ENCODE data around the gene RANGAP1.

Gene RANGAP1, protein sequence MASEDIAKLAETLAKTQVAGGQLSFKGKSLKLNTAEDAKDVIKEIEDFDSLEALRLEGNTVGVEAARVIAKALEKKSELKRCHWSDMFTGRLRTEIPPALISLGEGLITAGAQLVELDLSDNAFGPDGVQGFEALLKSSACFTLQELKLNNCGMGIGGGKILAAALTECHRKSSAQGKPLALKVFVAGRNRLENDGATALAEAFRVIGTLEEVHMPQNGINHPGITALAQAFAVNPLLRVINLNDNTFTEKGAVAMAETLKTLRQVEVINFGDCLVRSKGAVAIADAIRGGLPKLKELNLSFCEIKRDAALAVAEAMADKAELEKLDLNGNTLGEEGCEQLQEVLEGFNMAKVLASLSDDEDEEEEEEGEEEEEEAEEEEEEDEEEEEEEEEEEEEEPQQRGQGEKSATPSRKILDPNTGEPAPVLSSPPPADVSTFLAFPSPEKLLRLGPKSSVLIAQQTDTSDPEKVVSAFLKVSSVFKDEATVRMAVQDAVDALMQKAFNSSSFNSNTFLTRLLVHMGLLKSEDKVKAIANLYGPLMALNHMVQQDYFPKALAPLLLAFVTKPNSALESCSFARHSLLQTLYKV

GRCh38 chr22:41285820-41286638, at the start of gene RANGAP1:
RANGAP1 (minus strand) TSS chr22:41286187; CDS start chr22:41281044, 5,143 bp downstream.
- peak within 1 kb of the TSS; percentile 95 for H3K4me3 ChIP-seq (ENCODE audit: low read depth, low read length)
- peak; percentile 97 for DNase-seq (ENCODE audit: low read depth)
- TF ChIP-seq CTCF (IDR thresholded peaks at IDR 0.05; ENCODE audit: control insufficient read depth, extremely low read depth, insufficient read depth), result no peak

- no peak overlapping the region for H3K4me3 ChIP-seq (ENCODE audit: low read depth, low read length)
- TF ChIP-seq CTCF (IDR thresholded peaks at IDR 0.05; ENCODE audit: control insufficient read depth, extremely low read depth, insufficient read depth), result no peak
- DNase-seq (ENCODE audit: low read depth), result no peak
These were observed 49.1 kb upstream of the RANGAP1 start for GRCh38 chr22:41334951-41335635.

DNA sequence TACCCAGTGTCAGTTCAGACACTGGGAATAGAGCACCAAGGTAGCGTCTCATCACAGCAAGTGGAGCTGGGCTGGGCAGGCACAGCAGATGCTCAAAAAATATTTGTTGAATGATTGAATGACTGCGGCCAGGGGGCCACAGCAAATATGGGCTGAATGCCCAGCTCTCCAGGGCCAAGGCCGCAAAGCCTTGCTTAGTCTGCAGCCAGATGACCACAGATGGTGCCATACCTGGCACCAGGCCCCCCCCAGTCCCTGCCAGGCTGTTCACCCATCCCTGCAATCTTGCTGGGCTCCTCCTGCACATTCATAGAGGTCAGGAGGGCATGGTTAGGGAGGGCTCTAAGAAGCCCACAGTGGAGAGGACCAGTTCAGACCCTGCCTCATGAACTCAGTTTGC, 48.2 kb upstream of the RANGAP1 start:
- no peak for DNase-seq (ENCODE audit: low read depth)
- no peak for TF ChIP-seq CTCF (IDR thresholded peaks at IDR 0.05; ENCODE audit: control insufficient read depth, extremely low read depth, insufficient read depth)
- H3K4me3 ChIP-seq (ENCODE audit: low read depth, low read length), result no peak overlapping the region

GRCh38 chr22:41333806-41334205, 47.8 kb upstream of the RANGAP1 start:
- H3K4me3 ChIP-seq (ENCODE audit: low read depth, low read length), result no peak overlapping the region
- DNase-seq (ENCODE audit: low read depth), result no peak
- TF ChIP-seq CTCF (IDR thresholded peaks at IDR 0.05; ENCODE audit: control insufficient read depth, extremely low read depth, insufficient read depth), result no peak

- TF ChIP-seq CTCF (IDR thresholded peaks at IDR 0.05; ENCODE audit: control insufficient read depth, extremely low read depth, insufficient read depth), result no peak
- H3K4me3 ChIP-seq (ENCODE audit: low read depth, low read length), result no peak overlapping the region
- DNase-seq (ENCODE audit: low read depth), result no peak
These were observed 46.4 kb upstream of the RANGAP1 start for GRCh38 chr22:41332217-41332939.

DNA sequence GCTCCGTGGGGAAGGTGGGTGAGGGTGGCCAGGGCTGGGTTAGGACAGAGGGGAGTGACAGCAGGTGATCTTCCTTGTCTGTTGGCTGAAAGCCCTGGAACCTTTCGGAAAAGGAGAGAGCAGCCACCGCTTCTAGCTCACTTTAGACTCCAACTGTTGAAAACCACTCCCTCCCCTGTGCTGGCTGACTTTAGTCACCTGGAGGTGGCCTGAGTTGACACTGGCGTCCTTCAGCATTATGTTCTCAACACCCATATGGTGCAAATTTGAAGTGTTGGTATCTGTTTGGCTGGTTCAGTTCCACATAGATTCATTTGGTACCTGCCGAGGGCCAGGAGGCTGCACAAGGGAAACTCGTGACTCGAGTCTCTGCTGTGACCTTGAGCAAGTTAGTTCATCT, 44.2 kb upstream of the RANGAP1 start:
- DNase-seq (ENCODE audit: low read depth), result no peak
- no peak overlapping the region for H3K4me3 ChIP-seq (ENCODE audit: low read depth, low read length)
- no peak for TF ChIP-seq CTCF (IDR thresholded peaks at IDR 0.05; ENCODE audit: control insufficient read depth, extremely low read depth, insufficient read depth)

Measured in LNCaP clone FGC (cell line).